GM13977 (cell line): ENCODE measurements around the gene CACNA2D4.

Experiments used
- DNase-seq: peaks from one replicate; pipeline ENCODE4 v3.0.0; 2012; ENCODE audit warnings: low spot score
- CTCF ChIP-seq: IDR thresholded peaks from 2 replicates; pipeline ENCODE4 v1.5.1; 2012; ENCODE audit warnings: mild to moderate bottlenecking, control low read depth; ENCODE audit not compliant: insufficient read depth; ENCODE audit errors: extremely low read depth, missing control alignments
- in situ Hi-C: fragments of 300-500 bp; cut with MboI; formaldehyde crosslinking; loops from one replicate; pipeline ENCODE4 v1.12.0; 2022; ENCODE audit warnings: low sequenced_read_pairs, low pct_unique_long_range_greater_than_20kb, mixed read lengths, inconsistent platforms; ENCODE audit not compliant: unreplicated experiment

CACNA2D4 gene

GRCh38 chr12:1797011-1797901 is 121.2 kb downstream of the CACNA2D4 start:
- TF ChIP-seq CTCF = peak; percentile 7
- in situ Hi-C loops = no loop called here
- DNase-seq = peak; percentile 58

- DNase-seq = peak; percentile 61
Observed at GRCh38 chr12:1796515-1797010, 121.9 kb downstream of the CACNA2D4 start.

GRCh38 chr12:1795785-1796514 is 122.5 kb downstream of the CACNA2D4 start:
- TF ChIP-seq CTCF = peak; percentile 98
- DNase-seq = peak; percentile 97
- in situ Hi-C loops = no loop called here

More at GRCh38 chr12:1796515-1797010, 121.9 kb downstream of the CACNA2D4 start:
- in situ Hi-C loops = no loop called here
- TF ChIP-seq CTCF = no peak

- no peak for TF ChIP-seq CTCF
- in situ Hi-C loops = no loop called here
- DNase-seq = peak; percentile 6
Observed at GRCh38 chr12:1795221-1795784, 123.1 kb downstream of the CACNA2D4 start.

- in situ Hi-C loops = loop anchor here (5.0 kb wide), 2 partner anchors 143 to 147 kb away; no protein-coding TSS in a partner anchor
- no peak for TF ChIP-seq CTCF
- DNase-seq = no peak
Observed at GRCh38 chr12:1794440-1795090, 123.9 kb downstream of the CACNA2D4 start.
